HL-60 (cell line): ENCODE data around the gene SCGB3A1.

Source experiments
- DNase-seq, 2 experiments: peaks; one replicate each; pipeline ENCODE4 v3.0.0-alpha.2; 2010 to 2020; ENCODE audit warnings: low read depth in 1 of 2, low spot score in 1 of 2
- H3K27ac ChIP-seq: fragments of 250-450 bp; sonication (Bioruptor Pico); replicated peaks from 2 replicates; pipeline ENCODE4 v1.5.1; 2020; ENCODE audit warnings: mild to moderate bottlenecking, moderate library complexity
- H3K27me3 ChIP-seq: fragments of 250-450 bp; sonication (Bioruptor Pico); 2 replicates; pipeline ENCODE4 v1.5.1; 2021; ENCODE audit warnings: mild to moderate bottlenecking, moderate library complexity; ENCODE audit not compliant: insufficient read depth, poor library complexity, severe bottlenecking
- H3K4me3 ChIP-seq: replicated peaks from 2 replicates; pipeline ENCODE4 v1.5.1; 2011; ENCODE audit warnings: mild to moderate bottlenecking, control low read depth, low read length; ENCODE audit not compliant: insufficient read depth
- CTCF ChIP-seq: IDR thresholded peaks from one replicate; pipeline ENCODE4 v1.5.1; 2011; ENCODE audit warnings: low read length, control low read depth, inconsistent platforms; ENCODE audit not compliant: insufficient read depth
- GABPA ChIP-seq: IDR thresholded peaks from 2 replicates; pipeline ENCODE4 v1.6.1; 2012; ENCODE audit warnings: low read depth
- POLR2AphosphoS5 ChIP-seq: IDR thresholded peaks from 2 replicates; pipeline ENCODE4 v1.6.1; 2012; ENCODE audit warnings: low read depth
- REST ChIP-seq: IDR thresholded peaks from 2 replicates; pipeline ENCODE4 v1.6.1; 2012; ENCODE audit warnings: low read depth; ENCODE audit not compliant: insufficient replicate concordance
- SPI1 ChIP-seq: IDR thresholded peaks from 2 replicates; pipeline ENCODE4 v1.6.1; 2012; ENCODE audit warnings: low read depth, mild to moderate bottlenecking, borderline replicate concordance

Gene SCGB3A1

DNA sequence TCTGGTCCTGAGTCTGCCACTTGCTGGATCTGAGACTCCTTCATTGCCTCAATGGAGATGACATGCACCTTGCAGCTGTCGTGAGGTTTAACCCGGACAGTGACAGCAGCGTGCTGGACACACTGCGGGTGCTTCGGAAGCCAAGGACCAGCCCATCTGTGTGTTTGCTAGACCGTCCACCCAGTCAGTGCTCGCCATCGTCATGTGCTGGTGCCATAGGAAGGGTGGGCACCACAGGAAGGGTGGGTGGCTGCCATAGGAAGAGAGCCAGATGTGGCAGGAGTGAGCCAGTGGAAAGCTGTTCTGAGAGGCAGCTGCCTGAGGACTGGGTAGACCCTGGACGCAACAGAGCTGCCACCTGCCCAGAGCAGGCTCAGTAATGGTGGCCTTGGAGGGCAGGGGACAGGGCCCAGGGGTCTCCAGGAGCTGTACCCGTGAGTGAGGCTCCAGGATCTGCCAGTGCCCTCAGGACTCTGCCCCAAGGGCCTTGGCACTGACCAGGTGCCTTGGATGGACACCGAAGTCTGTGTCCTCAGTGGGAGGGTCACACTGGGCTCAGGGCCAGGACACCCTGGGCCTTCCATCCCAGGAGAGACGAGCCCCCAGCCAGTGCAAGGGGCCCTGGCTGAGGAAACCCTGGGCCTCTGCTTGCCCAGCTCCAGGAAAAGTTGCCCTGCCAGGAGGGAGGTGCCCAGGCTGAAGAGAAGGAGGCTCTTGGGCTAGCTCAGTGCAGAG is 36.3 kb upstream of the SCGB3A1 start:
- no peak for DNase-seq
- Histone ChIP-seq H3K4me3 (no peak overlapping the region), H3K27ac (no peak overlapping the region), H3K27me3 (no peaks in the 10 kb centered on the region)
- TF ChIP-seq REST (no peak), SPI1 (no peak), POLR2AphosphoS5 (no peak), GABPA (no peak), CTCF (no peak)

GRCh38 chr5:180626661-180627385 is 35.5 kb upstream of the SCGB3A1 start:
- no peak overlapping the region for H3K4me3 ChIP-seq
- no peak overlapping the region for H3K27ac ChIP-seq
- TF ChIP-seq CTCF, result no peak
- TF ChIP-seq REST, result no peak
- no peak for TF ChIP-seq POLR2AphosphoS5
- TF ChIP-seq GABPA, result no peak
- no peak for TF ChIP-seq SPI1
- no peaks in the 10 kb centered on the region for H3K27me3 ChIP-seq
- DNase-seq, result no peak

DNA sequence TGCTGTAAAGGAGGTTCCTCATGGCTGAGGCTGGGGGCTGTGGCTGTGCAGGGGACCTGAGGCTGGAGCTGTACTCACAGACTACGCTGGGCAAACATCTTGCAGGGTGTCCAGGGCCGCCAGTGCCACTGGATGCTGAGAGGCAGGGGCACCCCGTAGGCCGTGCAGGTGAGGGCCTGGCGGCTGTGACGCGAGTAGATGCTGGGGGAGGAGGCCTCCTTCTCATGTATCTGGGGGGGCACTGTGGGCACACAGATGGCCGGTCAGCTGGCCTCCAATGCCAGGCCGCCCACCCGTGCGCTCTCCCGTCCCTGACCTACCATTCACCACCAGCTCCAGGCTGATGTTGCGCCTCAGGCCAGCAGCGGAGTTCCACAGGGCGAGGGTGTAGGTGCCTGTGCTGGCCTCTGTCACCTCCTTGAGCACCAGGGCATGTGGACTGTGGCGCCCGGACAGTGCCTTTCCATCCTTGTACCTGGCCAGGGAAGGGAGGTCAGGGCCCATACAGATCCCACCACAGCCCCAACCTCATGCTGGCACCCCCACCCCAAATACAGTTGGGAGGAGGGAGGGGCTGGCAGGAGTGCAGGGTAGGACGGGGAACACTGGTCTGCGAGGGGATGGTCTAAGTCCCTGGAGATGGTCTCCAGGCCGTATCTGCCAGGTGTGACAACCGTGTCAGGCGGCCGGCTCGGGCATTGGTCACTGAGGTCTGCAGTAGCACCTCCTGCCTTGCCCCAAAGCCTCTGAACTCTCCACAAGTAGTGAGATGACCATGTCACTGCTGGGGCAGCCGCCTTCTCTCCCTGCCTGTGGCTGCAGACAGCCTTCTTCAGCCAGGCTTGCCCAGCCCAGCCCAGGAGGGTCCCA is 34.7 kb upstream of the SCGB3A1 start:
- no peak overlapping the region for H3K4me3 ChIP-seq
- no peak for TF ChIP-seq SPI1
- TF ChIP-seq GABPA, result no peak
- TF ChIP-seq REST, result no peak
- no peak for TF ChIP-seq CTCF
- no peak for TF ChIP-seq POLR2AphosphoS5
- DNase-seq, result no peak
- no peak overlapping the region for H3K27ac ChIP-seq
- H3K27me3 ChIP-seq, result no peaks in the 10 kb centered on the region
